ENCODE measurements around the gene SIK3. TPM values are rescaled to one million over a fixed set of nuclear protein-coding genes. Genes with fewer than 3 reads are reported as not detected.
"Not testable (repeated sequence)": the region's sequence is repeated elsewhere in the genome, so short reads cannot be mapped to it uniquely, and the experiment has no call there.

Gene SIK3
- total RNA-seq, 1 experiment from 2014 or later, result 15.2 TPM

GRCh38 chr11:116842909-116843308, 255.3 kb downstream of the SIK3 start:
- no peak for DNase-seq (ENCODE audit: low read depth)

- no peak for DNase-seq (ENCODE audit: low read depth)
Measured at GRCh38 chr11:116842117-116842516, 256.1 kb downstream of the SIK3 start.

GRCh38 chr11:116840746-116841296, 257.4 kb downstream of the SIK3 start:
- DNase-seq (ENCODE audit: low read depth), result no peak

DNA sequence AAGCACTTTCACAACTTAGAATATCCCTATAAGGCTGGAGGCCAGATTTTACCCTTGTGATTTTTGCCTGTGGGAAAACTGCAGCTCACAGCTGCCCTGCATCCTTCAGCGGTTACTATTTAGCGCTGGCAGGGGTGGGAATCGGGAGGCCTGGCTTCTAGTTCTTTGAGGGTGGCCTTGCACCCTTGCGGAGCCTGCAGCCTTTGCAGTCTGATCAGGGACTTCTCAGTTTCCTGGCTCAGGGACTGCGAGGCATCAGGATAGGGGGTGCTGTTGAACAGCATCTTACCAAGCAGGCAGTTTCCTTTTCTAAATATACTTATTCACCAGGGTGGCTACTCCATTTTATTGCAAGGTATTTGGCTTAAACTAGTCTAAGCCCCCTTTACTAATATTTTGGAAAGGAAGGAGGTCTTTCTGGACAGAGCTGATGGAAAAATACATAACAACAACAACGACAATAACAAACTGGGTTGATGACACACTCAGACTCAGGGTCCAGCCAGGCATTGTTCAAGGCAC, 257.9 kb downstream of the SIK3 start:
- DNase-seq (ENCODE audit: low read depth), result no peak

GRCh38 chr11:116838321-116839084, 259.7 kb downstream of the SIK3 start:
- DNase-seq (ENCODE audit: low read depth), result no peak

DNA sequence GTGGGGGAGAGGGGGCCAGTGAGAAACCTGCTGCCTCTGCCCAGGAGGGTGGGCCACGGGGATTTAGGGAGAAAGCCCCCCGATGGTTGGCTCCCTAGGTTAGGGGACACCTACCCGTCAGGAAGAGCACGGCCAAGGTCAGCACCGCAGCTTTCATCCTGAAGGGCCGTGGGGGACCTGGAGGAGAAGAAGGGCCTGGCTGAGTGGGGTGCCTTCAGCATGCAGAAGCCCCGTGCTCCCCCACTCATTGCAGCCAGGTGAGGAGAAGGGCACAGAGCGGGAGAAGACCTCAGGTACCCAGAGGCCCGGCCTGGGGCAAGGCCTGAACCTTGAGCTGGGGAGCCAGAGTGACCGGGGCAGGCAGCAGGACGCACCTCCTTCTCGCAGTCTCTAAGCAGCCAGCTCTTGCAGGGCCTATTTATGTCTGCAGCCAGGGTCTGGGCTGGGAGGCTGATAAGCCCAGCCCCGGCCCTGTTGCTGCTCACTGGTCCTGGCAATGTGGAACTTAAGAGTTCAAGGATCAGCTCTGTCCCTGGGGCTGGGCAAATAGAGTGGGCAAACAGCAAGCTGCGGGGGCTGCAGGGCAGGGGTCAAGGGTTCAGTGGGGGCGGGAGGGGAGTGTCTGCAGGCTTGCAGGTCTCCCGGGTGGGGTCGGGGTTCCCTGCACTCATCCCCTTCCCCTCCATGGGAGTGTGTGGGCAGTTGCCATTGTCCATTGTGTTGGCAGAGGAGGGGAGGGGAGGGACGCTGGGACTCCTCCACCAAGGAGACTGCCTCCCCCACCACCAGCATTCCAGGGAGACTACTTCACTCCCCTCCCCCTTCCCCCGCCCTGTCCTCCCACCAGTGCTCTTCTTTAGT, 260.8 kb downstream of the SIK3 start, which contains the start of gene APOA1:
Gene APOA1 (minus strand): TSS at position 392 of the 861 bp plus-strand sequence. CDS start 235 bp downstream, at position 157.
- no peak for DNase-seq (ENCODE audit: low read depth)

DNA sequence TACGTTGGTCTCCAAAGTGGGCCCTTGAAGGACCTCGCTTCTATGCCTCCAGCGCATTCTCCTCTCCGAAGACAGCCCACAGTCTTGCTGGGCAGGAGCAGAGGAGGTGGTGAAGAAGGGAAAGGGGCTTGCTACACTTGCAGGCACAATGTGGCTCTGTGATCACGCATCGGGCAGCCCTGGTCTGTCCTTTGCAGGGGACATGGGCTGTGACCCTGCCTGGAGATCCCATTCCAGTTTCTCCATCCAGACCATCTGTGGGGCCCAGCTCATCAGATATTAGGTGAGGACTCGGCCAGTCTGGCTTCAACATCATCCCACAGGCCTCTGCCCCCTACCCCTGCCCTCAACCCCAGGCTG, 261.6 kb downstream of the SIK3 start:
- DNase-seq (ENCODE audit: low read depth), result no peak

DNA sequence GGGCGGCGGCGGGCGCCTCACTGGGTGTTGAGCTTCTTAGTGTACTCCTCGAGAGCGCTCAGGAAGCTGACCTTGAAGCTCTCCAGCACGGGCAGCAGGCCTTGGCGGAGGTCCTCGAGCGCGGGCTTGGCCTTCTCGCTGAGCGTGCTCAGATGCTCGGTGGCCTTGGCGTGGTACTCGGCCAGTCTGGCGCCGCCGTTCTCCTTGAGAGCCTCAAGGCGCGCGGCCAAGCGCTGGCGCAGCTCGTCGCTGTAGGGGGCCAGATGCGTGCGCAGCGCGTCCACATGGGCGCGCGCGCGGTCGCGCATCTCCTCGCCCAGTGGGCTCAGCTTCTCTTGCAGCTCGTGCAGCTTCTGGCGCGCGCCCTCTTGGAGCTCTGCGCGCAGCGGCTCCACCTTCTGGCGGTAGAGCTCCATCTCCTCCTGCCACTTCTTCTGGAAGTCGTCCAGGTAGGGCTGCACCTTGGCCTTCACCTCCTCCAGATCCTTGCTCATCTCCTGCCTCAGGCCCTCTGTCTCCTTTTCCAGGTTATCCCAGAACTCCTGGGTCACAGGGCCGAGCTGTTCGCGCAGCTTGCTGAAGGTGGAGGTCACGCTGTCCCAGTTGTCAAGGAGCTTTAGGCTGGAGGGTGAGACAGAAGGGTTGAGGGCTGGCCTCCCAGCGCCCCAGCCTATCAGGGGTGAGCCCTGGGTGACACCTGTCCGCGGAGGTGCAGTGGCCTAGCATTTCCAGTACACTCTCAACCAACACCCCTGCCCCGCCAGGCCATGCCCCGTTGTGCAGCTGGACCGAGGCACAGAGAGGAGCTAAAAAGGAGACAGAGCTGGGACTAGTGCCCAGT, 262.2 kb downstream of the SIK3 start:
- peak; percentile 96 for DNase-seq (ENCODE audit: low read depth)

GRCh38 chr11:116835042-116835772, 263.0 kb downstream of the SIK3 start:
- DNase-seq (ENCODE audit: low read depth), result no peak

- DNase-seq (ENCODE audit: low read depth), result not testable (repeated sequence)
Measured at GRCh38 chr11:116834535-116835041, 263.6 kb downstream of the SIK3 start.

- DNase-seq (ENCODE audit: low read depth), result no peak
Measured at GRCh38 chr11:116833816-116834534, 264.3 kb downstream of the SIK3 start.

- DNase-seq (ENCODE audit: low read depth), result no peak
Measured at GRCh38 chr11:116833491-116833815, 264.8 kb downstream of the SIK3 start.

DNA sequence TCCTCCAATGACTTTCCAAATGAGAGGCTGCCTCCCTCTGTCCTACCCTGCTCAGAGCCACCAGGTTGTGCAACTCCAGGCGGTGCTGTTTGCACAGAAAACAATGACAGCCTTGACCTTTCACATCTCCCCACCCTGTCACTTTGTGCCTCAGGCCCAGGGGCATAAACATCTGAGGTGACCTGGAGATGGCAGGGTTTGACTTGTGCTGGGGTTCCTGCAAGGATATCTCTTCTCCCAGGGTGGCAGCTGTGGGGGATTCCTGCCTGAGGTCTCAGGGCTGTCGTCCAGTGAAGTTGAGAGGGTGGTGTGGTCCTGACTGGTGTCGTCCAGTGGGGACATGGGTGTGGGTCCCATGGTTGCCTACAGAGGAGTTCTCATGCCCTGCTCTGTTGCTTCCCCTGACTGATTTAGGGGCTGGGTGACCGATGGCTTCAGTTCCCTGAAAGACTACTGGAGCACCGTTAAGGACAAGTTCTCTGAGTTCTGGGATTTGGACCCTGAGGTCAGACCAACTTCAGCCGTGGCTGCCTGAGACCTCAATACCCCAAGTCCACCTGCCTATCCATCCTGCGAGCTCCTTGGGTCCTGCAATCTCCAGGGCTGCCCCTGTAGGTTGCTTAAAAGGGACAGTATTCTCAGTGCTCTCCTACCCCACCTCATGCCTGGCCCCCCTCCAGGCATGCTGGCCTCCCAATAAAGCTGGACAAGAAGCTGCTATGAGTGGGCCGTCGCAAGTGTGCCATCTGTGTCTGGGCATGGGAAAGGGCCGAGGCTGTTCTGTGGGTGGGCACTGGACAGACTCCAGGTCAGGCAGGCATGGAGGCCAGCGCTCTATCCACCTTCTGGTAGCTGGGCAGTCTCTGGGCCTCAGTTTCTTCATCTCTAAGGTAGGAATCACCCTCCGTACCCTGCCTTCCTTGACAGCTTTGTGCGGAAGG, 265.6 kb downstream of the SIK3 start:
- DNase-seq (ENCODE audit: low read depth), result no peak

- no peak for DNase-seq (ENCODE audit: low read depth)
Measured at GRCh38 chr11:116831790-116832349, 266.4 kb downstream of the SIK3 start.

GRCh38 chr11:116830184-116830912, 267.9 kb downstream of the SIK3 start:
- DNase-seq (ENCODE audit: low read depth), result no peak

- no peak for DNase-seq (ENCODE audit: low read depth)
Measured at GRCh38 chr11:116829525-116830183, 268.6 kb downstream of the SIK3 start, which contains the start of gene APOC3. TSS of gene APOC3 (plus strand) at chr11:116829907. CDS start at chr11:116830583, 676 bp downstream.
